RWPE2 (cell line): Measurements from ENCODE around the gene TGM2.
A peak's percentile ranks its signal among the peaks of the same experiment; 100 is the strongest.

ENCODE experiments used
- ATAC-seq: fragments of 200-7000 bp; cut with Tn5 transposase; 3 replicates; pipeline ENCODE4 v1.9.1; 2021; ENCODE audit warnings: low read depth
- DNase-seq: peaks from one replicate; pipeline ENCODE4 v3.0.0-alpha.2; 2020; ENCODE audit warnings: low spot score
- H3K27ac ChIP-seq: fragments of 450-650 bp; 2 replicates; pipeline ENCODE4 v1.5.1; 2017; ENCODE audit warnings: mild to moderate bottlenecking; ENCODE audit not compliant: poor library complexity, severe bottlenecking
- H3K27me3 ChIP-seq: fragments of 250-450 bp; sonication (Bioruptor Pico); 2 replicates; pipeline ENCODE4 v1.5.1; 2021; ENCODE audit warnings: mild to moderate bottlenecking, moderate library complexity; ENCODE audit not compliant: insufficient read depth, poor library complexity, severe bottlenecking
- H3K36me3 ChIP-seq: fragments of 250-450 bp; sonication (Bioruptor Pico); 2 replicates; pipeline ENCODE4 v1.5.1; 2020; ENCODE audit warnings: low read depth, mild to moderate bottlenecking, moderate library complexity
- H3K4me1 ChIP-seq: fragments of 250-450 bp; sonication (Bioruptor Pico); 2 replicates; pipeline ENCODE4 v1.5.1; 2021; ENCODE audit warnings: mild to moderate bottlenecking, moderate library complexity; ENCODE audit not compliant: insufficient read depth, poor library complexity, severe bottlenecking
- H3K4me3 ChIP-seq: fragments of 250-450 bp; sonication (Bioruptor Pico); 2 replicates; pipeline ENCODE4 v1.5.1; 2021; ENCODE audit warnings: mild to moderate bottlenecking, moderate library complexity; ENCODE audit not compliant: severe bottlenecking
- H3K9me3 ChIP-seq: fragments of 250-450 bp; sonication (Bioruptor Pico); 2 replicates; pipeline ENCODE4 v1.5.1; 2021; ENCODE audit warnings: mild to moderate bottlenecking, moderate library complexity; ENCODE audit not compliant: severe bottlenecking
- TF ChIP-seq, protein P1 (sequence below): fragments of 450-650 bp; IDR thresholded peaks from one replicate; pipeline ENCODE4 v1.5.1; 2017; ENCODE audit warnings: mild to moderate bottlenecking, moderate library complexity; ENCODE audit not compliant: poor library complexity, severe bottlenecking

TGM2 gene

DNA sequence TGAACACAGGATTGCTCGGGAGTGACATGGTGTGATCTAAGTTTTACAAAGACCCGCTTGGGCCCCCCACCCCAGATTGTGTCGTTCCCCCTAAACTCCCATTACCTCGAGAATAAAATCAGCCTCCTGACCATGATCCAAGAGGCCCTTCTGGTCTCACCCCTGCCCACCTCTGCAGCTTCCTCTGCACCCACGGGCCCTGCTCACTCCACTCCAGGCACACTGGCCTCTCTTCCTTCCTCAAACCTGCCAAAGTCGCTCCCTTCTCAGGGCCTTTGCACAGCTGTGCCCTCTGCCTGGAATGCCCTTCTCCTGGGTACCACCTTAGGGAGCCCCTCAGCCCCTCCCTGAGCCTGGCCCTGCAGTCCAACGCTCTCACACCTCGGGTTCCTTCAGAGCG is 17.9 kb downstream of the TGM2 start:
- Histone ChIP-seq H3K36me3 (peaks cover 25% of the 10 kb centered on the region), H3K27me3 (no peaks in the 10 kb centered on the region), H3K9me3 (no peaks in the 10 kb centered on the region), H3K27ac (no peak overlapping the region), H3K4me3 (no peak overlapping the region), H3K4me1 (peaks cover 33% of the 10 kb centered on the region)
- DNase-seq (peak; percentile 71), ATAC-seq (no peak)
- TF ChIP-seq, protein P1, sequence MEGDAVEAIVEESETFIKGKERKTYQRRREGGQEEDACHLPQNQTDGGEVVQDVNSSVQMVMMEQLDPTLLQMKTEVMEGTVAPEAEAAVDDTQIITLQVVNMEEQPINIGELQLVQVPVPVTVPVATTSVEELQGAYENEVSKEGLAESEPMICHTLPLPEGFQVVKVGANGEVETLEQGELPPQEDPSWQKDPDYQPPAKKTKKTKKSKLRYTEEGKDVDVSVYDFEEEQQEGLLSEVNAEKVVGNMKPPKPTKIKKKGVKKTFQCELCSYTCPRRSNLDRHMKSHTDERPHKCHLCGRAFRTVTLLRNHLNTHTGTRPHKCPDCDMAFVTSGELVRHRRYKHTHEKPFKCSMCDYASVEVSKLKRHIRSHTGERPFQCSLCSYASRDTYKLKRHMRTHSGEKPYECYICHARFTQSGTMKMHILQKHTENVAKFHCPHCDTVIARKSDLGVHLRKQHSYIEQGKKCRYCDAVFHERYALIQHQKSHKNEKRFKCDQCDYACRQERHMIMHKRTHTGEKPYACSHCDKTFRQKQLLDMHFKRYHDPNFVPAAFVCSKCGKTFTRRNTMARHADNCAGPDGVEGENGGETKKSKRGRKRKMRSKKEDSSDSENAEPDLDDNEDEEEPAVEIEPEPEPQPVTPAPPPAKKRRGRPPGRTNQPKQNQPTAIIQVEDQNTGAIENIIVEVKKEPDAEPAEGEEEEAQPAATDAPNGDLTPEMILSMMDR: no peak

DNA sequence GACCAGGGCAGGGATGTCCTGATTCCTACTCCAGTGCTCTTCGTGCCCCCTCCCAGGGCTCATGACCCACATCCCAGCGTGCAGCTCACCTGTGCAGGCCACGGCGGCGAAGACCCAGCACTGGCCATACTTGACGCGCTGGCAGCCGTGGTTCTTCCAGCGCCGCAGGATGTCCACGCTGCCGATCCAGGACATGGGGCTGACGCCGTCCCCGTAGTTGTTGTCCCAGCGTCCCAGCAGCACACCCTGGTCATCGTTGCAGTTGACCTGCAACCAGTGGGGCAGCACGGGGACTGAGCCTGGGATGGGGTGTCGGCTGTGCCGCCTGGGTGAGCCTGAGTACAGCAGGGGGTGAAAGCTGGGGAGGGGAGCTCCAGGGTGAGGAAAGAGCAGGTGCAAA is 18.4 kb downstream of the TGM2 start:
- Histone ChIP-seq H3K27ac (no peak overlapping the region), H3K4me1 (peaks cover 28% of the 10 kb centered on the region)
- no peak for ATAC-seq

DNA sequence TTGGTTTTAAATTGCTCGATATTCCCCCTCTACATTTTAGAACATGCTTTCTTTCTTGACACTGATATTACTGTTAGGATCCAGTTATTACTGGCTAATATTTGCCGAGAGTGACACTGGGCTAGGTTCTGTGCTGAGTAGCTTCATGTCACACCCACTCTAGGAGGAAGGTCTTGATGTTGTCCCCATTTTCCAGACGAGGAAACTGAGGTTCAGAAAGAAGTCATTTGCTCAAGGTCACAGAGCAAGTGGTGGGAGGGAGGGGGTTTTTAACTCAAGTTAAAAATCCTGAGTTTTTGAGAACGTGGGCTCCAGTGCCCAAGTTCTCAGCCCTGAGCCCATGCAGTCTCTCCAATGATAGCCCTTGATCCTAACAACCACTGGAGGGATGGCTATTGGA is 18.9 kb downstream of the TGM2 start:
- TF ChIP-seq, protein P1: no peak

More for the DNA sequence above, 18.4 kb downstream of the TGM2 start:
- no peak overlapping the region for H3K4me3 ChIP-seq
- H3K9me3 ChIP-seq: no peaks in the 10 kb centered on the region
- H3K27me3 ChIP-seq: no peaks in the 10 kb centered on the region
- H3K36me3 ChIP-seq: peaks cover 21% of the 10 kb centered on the region
- DNase-seq: peak; percentile 83
- TF ChIP-seq, protein P1: no peak

DNA sequence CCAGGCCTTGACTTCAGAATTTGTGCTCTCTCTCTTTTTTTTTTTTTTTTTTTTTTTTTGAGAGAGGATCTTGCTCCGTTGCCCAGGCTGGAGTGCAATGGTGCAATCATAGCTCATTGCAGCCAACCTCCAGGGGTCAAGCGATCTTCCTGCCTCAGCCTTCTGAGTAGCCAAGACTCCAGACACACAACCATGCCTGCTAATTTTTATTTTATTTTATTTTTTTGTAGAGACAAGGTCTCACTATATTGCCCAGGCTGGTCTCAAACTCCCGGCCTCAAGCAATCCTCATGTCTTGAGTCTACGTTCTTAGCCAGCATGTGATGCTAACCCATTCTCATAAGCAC is 19.4 kb downstream of the TGM2 start:
- TF ChIP-seq, protein P1: no peak
- H3K27me3 ChIP-seq: no peaks in the 10 kb centered on the region
- H3K36me3 ChIP-seq: peaks cover 12% of the 10 kb centered on the region
- no peak for ATAC-seq
- peak overlapping the region; percentile 94 for H3K27ac ChIP-seq
- H3K4me1 ChIP-seq: peaks cover 30% of the 10 kb centered on the region
- H3K9me3 ChIP-seq: no peaks in the 10 kb centered on the region
- H3K4me3 ChIP-seq: no peak overlapping the region
- peak; percentile 47 for DNase-seq

More for the DNA sequence above, 18.9 kb downstream of the TGM2 start:
- Histone ChIP-seq H3K36me3 (peaks cover 17% of the 10 kb centered on the region), H3K4me1 (peaks cover 28% of the 10 kb centered on the region), H3K9me3 (no peaks in the 10 kb centered on the region), H3K4me3 (no peak overlapping the region), H3K27ac (peak overlapping the region; percentile 94), H3K27me3 (no peaks in the 10 kb centered on the region)
- DNase-seq (no peak), ATAC-seq (no peak)

DNA sequence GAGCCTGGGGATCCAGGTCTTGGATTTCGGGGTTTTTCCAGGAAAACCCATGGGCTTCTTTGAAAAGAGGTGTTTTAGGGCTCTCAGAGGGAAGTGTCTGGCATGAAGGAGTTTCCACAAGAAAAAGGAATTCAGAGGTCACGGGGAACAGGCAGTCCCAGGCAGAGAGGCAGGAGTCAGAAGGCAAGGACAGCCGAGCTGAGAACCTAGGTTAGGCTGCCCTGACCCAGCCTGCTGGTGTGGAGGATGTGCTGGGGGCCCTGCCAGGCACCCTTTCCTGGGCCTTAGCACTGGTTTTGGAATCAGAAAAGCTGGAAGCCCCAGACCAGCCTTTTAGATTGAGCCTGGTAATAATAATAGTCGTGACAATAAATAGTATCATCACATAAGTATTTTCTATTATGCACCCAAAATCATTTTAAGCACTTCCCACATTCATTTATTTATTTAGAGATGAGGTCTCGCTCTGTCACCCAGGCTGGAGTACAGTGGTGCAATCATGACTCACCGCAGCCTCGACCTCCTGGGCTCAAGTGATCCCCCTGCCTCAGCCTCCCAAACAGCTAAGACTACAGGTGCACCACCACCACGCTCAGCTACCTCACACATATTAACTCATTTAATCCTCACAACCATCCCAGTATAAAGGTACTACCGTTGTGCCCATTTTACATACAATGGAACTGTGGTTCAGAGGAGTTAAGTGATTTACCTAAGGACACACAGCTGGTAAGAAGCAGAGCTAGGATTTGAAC is 19.9 kb downstream of the TGM2 start:
- H3K27ac ChIP-seq: peak overlapping the region; percentile 94
- DNase-seq (peak; percentile 79), ATAC-seq (no peak)
- no peak overlapping the region for H3K4me3 ChIP-seq
- H3K9me3 ChIP-seq: no peaks in the 10 kb centered on the region
- TF ChIP-seq, protein P1: no peak
- peaks cover 35% of the 10 kb centered on the region for H3K4me1 ChIP-seq
- no peaks in the 10 kb centered on the region for H3K27me3 ChIP-seq
- peaks cover 7% of the 10 kb centered on the region for H3K36me3 ChIP-seq
